Peyer's patch (tissue), 4 donors: Measurements from ENCODE around the gene ETFA.

Experiments
- POLR2A ChIP-seq, 2 donors: fragments of 450-650 bp; IDR thresholded peaks; one replicate each; pipeline ENCODE4 v1.5.1; 2017; ENCODE audit warnings: antibody characterized with exemption in 2 of 2, mild to moderate bottlenecking in 2 of 2, moderate library complexity in 2 of 2
- TF ChIP-seq, protein P1 (sequence below), 6 experiments: fragments of 450-650 bp in 4 of 6; fragments of 200-600 bp in 2 of 6; sonication (generic) in 1 of 6; IDR thresholded peaks; one replicate each; pipeline ENCODE4 v1.5.1; 2017 to 2019; ENCODE audit warnings: antibody characterized with exemption in 6 of 6, mild to moderate bottlenecking in 3 of 6, moderate library complexity in 1 of 6

DNA sequence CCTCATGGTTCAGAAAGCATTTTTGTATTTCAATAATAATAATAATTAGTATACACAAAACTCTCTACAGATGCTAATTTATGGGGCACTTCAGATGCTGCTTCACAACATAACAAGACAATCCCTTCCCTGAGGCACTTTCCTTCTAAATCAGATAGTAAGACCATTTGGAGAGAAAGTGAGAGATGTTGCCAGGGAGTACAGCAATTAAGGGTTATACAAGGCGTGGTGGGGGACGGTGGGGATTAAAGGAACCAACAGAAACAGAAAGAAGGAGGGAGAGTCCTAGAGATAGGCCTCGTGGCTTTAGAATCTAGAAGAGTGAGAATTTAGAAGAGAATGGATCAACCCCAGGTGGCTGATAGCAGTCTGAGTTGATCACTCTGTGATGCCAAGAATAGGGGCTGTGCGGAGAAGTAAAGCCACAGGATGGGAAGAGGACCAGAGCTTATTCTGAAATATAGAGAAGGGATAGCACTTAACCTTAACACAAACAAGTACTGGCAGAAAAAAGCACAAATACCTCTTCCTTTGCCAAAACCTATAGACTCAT, 76.9 kb downstream of the ETFA start:
- TF ChIP-seq, protein P1, sequence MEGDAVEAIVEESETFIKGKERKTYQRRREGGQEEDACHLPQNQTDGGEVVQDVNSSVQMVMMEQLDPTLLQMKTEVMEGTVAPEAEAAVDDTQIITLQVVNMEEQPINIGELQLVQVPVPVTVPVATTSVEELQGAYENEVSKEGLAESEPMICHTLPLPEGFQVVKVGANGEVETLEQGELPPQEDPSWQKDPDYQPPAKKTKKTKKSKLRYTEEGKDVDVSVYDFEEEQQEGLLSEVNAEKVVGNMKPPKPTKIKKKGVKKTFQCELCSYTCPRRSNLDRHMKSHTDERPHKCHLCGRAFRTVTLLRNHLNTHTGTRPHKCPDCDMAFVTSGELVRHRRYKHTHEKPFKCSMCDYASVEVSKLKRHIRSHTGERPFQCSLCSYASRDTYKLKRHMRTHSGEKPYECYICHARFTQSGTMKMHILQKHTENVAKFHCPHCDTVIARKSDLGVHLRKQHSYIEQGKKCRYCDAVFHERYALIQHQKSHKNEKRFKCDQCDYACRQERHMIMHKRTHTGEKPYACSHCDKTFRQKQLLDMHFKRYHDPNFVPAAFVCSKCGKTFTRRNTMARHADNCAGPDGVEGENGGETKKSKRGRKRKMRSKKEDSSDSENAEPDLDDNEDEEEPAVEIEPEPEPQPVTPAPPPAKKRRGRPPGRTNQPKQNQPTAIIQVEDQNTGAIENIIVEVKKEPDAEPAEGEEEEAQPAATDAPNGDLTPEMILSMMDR (IDR thresholded peaks at IDR 0.05): no peak
- no peak for TF ChIP-seq POLR2A (IDR thresholded peaks at IDR 0.05)
